DOHH2 (cell line): ENCODE data around the gene ETNK2.

Experiments
- H3F3A ChIP-seq: fragments of 200-600 bp; sonication (generic), shearing (Covaris generic); 2 replicates; pipeline ENCODE4 v1.6.0; 2016; ENCODE audit warnings: antibody characterized with exemption, mild to moderate bottlenecking; ENCODE audit not compliant: control insufficient read depth, insufficient read depth
- H3K27ac ChIP-seq: fragments of 200-600 bp; sonication (generic); 2 replicates; pipeline ENCODE4 v1.5.1; 2014; ENCODE audit warnings: low read depth, mild to moderate bottlenecking, low read length, moderate library complexity
- H3K27me3 ChIP-seq: fragments of 200-600 bp; sonication (generic); 2 replicates; pipeline ENCODE4 v1.6.1; 2014; ENCODE audit warnings: mild to moderate bottlenecking, low read length, mixed read lengths; ENCODE audit not compliant: control insufficient read depth
- H3K36me3 ChIP-seq: fragments of 200-600 bp; sonication (generic); 2 replicates; pipeline ENCODE4 v1.6.1; 2014; ENCODE audit warnings: mild to moderate bottlenecking, low read length, moderate library complexity, mixed read lengths; ENCODE audit not compliant: control insufficient read depth
- H3K4me1 ChIP-seq: fragments of 200-600 bp; sonication (generic); 2 replicates; pipeline ENCODE4 v1.6.1; 2014; ENCODE audit warnings: mild to moderate bottlenecking, low read length, mixed read lengths; ENCODE audit not compliant: control insufficient read depth
- H3K4me2 ChIP-seq: fragments of 200-600 bp; sonication (generic); 2 replicates; pipeline ENCODE4 v1.6.0; 2014; ENCODE audit warnings: mild to moderate bottlenecking, low read length, moderate library complexity
- H3K4me3 ChIP-seq: fragments of 200-600 bp; sonication (generic); 2 replicates; pipeline ENCODE4 v1.5.1; 2014; ENCODE audit warnings: mild to moderate bottlenecking, low read length, mixed read lengths
- H3K79me2 ChIP-seq: fragments of 200-600 bp; sonication (generic); 2 replicates; pipeline ENCODE4 v1.6.1; 2014; ENCODE audit warnings: mild to moderate bottlenecking, low read length, mixed read lengths; ENCODE audit not compliant: control insufficient read depth
- H3K9me2 ChIP-seq: fragments of 200-600 bp; sonication (generic); replicated peaks from 2 replicates; pipeline ENCODE4 v1.6.1; 2014; ENCODE audit warnings: mild to moderate bottlenecking, low read length, mixed read lengths; ENCODE audit not compliant: control insufficient read depth
- H3K9me3 ChIP-seq: fragments of 200-600 bp; sonication (generic); 2 replicates; pipeline ENCODE4 v1.6.1; 2014; ENCODE audit warnings: antibody characterized with exemption, low read length, mixed read lengths; ENCODE audit not compliant: control insufficient read depth, insufficient read depth
- H4K20me1 ChIP-seq: fragments of 200-600 bp; sonication (generic); 2 replicates; pipeline ENCODE4 v1.6.0; 2014; ENCODE audit warnings: low read depth, mild to moderate bottlenecking, antibody characterized with exemption, low read length, moderate library complexity; ENCODE audit not compliant: control insufficient read depth, insufficient read depth
- EZH2phosphoT487 ChIP-seq: fragments of 200-600 bp; sonication (generic); IDR thresholded peaks from 2 replicates; pipeline ENCODE4 v1.6.1; 2017; ENCODE audit warnings: borderline replicate concordance, mild to moderate bottlenecking, antibody characterized with exemption, low read length, moderate library complexity, mixed read lengths
- TF ChIP-seq, protein P1 (sequence below): fragments of 200-600 bp; sonication (generic); IDR thresholded peaks from one replicate; pipeline ENCODE4 v1.5.1; 2014; ENCODE audit warnings: antibody characterized with exemption, mild to moderate bottlenecking, low read depth, low read length; ENCODE audit not compliant: poor library complexity, severe bottlenecking

Gene ETNK2

GRCh38 chr1:204087181-204087892 is 64.5 kb downstream of the ETNK2 start:
- Histone ChIP-seq H3K4me3 (no peak overlapping the region), H3K27me3 (no peaks in the 10 kb centered on the region), H3K9me3 (no peaks in the 10 kb centered on the region), H3K27ac (no peak overlapping the region), H3K79me2 (no peaks in the 10 kb centered on the region), H3F3A (no peaks in the 10 kb centered on the region), H3K9me2 (no peaks in the 10 kb centered on the region), H3K4me1 (no peaks in the 10 kb centered on the region), H3K4me2 (no peak overlapping the region), H3K36me3 (no peaks in the 10 kb centered on the region), H4K20me1 (no peaks in the 10 kb centered on the region)
- no peak for TF ChIP-seq EZH2phosphoT487
- TF ChIP-seq, protein P1, sequence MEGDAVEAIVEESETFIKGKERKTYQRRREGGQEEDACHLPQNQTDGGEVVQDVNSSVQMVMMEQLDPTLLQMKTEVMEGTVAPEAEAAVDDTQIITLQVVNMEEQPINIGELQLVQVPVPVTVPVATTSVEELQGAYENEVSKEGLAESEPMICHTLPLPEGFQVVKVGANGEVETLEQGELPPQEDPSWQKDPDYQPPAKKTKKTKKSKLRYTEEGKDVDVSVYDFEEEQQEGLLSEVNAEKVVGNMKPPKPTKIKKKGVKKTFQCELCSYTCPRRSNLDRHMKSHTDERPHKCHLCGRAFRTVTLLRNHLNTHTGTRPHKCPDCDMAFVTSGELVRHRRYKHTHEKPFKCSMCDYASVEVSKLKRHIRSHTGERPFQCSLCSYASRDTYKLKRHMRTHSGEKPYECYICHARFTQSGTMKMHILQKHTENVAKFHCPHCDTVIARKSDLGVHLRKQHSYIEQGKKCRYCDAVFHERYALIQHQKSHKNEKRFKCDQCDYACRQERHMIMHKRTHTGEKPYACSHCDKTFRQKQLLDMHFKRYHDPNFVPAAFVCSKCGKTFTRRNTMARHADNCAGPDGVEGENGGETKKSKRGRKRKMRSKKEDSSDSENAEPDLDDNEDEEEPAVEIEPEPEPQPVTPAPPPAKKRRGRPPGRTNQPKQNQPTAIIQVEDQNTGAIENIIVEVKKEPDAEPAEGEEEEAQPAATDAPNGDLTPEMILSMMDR: no peak

DNA sequence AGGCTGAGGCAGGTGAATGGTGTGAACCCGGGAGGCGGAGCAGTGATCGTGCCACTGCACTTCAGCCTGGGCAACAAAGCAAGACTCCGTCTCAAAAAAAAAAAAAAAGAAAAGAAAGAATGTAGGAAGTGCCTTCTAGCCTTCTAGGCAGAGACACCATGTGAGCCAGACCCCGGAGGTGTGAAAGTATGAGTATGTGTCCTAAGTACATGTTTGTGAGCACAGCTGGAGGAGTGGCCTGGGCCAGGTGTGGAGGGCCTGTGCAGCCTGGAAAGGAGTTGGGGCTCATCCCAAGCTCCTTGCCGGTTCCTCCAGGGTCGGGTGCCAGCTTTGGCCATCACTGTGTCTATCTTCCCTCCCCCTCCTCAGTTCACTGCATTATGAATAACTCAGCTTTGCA is 66.0 kb downstream of the ETNK2 start:
- Histone ChIP-seq H3K27me3 (no peaks in the 10 kb centered on the region), H3K4me1 (no peaks in the 10 kb centered on the region), H3K9me2 (no peaks in the 10 kb centered on the region), H3F3A (no peaks in the 10 kb centered on the region), H3K4me2 (no peak overlapping the region), H3K4me3 (no peak overlapping the region), H3K27ac (no peak overlapping the region), H3K79me2 (no peaks in the 10 kb centered on the region), H3K9me3 (no peaks in the 10 kb centered on the region), H4K20me1 (no peaks in the 10 kb centered on the region), H3K36me3 (no peaks in the 10 kb centered on the region)
- TF ChIP-seq, protein P1: no peak
- TF ChIP-seq EZH2phosphoT487: no peak

DNA sequence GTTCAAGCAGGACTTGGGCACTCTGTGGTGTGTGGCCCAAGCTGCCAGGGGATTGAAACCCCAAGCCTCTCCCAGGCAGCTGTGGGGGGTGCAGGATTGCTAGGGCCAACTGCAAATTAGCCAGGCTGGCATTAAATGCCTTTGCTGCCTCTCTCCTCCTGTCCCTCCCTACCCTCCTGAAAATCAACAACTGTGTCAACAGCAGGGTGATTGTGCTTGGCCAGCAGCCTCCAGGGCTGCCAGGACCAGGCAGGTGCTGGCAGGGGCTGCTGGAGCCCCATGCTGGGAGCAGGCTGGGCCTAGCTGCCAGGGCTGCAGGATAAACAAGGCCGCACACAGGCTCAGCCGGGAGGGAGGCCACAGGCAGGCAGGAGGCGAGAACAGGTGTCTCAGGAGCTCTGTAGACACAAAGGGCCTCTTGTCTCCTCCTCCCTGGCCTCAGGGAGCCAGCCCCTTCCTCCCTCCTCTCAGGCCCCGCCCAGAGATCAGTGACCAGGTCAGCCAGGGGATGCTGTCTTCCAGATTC is 67.5 kb downstream of the ETNK2 start:
- H3K9me3 ChIP-seq: no peaks in the 10 kb centered on the region
- TF ChIP-seq, protein P1: no peak
- no peak overlapping the region for H3K4me2 ChIP-seq
- no peaks in the 10 kb centered on the region for H3K36me3 ChIP-seq
- H3K27ac ChIP-seq: no peak overlapping the region
- H3K4me1 ChIP-seq: no peaks in the 10 kb centered on the region
- no peak overlapping the region for H3K4me3 ChIP-seq
- no peaks in the 10 kb centered on the region for H3K79me2 ChIP-seq
- H4K20me1 ChIP-seq: no peaks in the 10 kb centered on the region
- no peaks in the 10 kb centered on the region for H3K27me3 ChIP-seq
- no peaks in the 10 kb centered on the region for H3K9me2 ChIP-seq
- no peaks in the 10 kb centered on the region for H3F3A ChIP-seq
